ENCODE data around the gene SCLT1.

The SCLT1 gene

DNA sequence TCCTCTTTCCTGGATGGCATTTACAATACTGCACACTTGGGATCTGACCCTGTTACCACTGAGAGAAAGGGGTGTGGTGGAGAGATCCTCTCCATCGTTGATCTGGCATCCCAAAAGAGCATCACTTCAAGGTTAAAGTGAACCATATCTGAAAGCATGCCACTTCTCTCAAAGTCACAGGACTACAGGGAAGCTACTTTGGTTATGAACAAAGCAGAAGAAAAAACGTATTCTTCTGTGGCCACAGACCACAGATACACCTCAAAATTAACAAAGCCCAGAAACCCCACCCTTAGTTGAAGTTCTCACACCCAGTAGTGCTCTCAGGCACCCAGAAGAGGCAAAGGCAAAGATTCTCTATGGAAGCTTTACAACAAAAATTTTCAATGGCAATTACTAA lies 175.6 kb downstream of the SCLT1 start:
- TF ChIP-seq ZBTB7A (IDR thresholded peaks at IDR 0.05; ENCODE audit: low read depth) (no peak), TCF12 (IDR thresholded peaks at IDR 0.05; ENCODE audit: low read depth) (no peak), TAF1 (IDR thresholded peaks at IDR 0.05; ENCODE audit: low read depth) (no peak), EGR1 (IDR thresholded peaks at IDR 0.05) (no peak), RAD21 (IDR thresholded peaks at IDR 0.05; ENCODE audit: low read depth) (no peak), FOXM1 (IDR thresholded peaks at IDR 0.05; ENCODE audit: borderline replicate concordance, low read depth) (no peak), NFIC (IDR thresholded peaks at IDR 0.05) (no peak), CEBPB (IDR thresholded peaks at IDR 0.05) (no peak), EP300 (IDR thresholded peaks at IDR 0.05; ENCODE audit: borderline replicate concordance) (no peak), TEAD4 (IDR thresholded peaks at IDR 0.05) (no peak), YY1 (IDR thresholded peaks at IDR 0.05; ENCODE audit: low read depth) (no peak), CREB1 (IDR thresholded peaks at IDR 0.05; ENCODE audit: low read depth) (no peak)
- TF ChIP-seq, protein P1, sequence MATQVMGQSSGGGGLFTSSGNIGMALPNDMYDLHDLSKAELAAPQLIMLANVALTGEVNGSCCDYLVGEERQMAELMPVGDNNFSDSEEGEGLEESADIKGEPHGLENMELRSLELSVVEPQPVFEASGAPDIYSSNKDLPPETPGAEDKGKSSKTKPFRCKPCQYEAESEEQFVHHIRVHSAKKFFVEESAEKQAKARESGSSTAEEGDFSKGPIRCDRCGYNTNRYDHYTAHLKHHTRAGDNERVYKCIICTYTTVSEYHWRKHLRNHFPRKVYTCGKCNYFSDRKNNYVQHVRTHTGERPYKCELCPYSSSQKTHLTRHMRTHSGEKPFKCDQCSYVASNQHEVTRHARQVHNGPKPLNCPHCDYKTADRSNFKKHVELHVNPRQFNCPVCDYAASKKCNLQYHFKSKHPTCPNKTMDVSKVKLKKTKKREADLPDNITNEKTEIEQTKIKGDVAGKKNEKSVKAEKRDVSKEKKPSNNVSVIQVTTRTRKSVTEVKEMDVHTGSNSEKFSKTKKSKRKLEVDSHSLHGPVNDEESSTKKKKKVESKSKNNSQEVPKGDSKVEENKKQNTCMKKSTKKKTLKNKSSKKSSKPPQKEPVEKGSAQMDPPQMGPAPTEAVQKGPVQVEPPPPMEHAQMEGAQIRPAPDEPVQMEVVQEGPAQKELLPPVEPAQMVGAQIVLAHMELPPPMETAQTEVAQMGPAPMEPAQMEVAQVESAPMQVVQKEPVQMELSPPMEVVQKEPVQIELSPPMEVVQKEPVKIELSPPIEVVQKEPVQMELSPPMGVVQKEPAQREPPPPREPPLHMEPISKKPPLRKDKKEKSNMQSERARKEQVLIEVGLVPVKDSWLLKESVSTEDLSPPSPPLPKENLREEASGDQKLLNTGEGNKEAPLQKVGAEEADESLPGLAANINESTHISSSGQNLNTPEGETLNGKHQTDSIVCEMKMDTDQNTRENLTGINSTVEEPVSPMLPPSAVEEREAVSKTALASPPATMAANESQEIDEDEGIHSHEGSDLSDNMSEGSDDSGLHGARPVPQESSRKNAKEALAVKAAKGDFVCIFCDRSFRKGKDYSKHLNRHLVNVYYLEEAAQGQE (IDR thresholded peaks at IDR 0.05; ENCODE audit: low read depth) = no peak
- TF ChIP-seq, protein P2, sequence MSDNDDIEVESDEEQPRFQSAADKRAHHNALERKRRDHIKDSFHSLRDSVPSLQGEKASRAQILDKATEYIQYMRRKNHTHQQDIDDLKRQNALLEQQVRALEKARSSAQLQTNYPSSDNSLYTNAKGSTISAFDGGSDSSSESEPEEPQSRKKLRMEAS (IDR thresholded peaks at IDR 0.05) = no peak
- TF ChIP-seq, protein P3, sequence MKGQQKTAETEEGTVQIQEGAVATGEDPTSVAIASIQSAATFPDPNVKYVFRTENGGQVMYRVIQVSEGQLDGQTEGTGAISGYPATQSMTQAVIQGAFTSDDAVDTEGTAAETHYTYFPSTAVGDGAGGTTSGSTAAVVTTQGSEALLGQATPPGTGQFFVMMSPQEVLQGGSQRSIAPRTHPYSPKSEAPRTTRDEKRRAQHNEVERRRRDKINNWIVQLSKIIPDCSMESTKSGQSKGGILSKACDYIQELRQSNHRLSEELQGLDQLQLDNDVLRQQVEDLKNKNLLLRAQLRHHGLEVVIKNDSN (IDR thresholded peaks at IDR 0.05) = no peak

DNA sequence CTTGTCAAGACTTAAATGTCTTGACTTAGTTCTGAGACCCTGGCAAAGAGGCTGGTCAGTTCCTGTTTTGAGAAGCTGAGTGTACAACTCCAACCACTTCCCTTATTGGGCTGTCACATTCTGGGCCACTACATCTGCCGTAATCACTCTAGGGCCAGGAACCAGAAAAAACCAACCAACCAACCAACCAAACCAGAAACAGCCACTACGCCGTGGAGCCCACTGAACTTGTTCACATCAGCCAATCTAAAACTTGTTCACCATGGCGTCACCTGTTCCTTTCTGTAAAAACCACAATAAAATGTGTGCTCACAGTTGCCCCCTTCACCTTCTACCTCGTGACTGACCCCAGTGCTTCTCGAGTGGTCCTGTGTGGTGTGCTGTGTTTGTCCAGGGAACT lies 176.5 kb downstream of the SCLT1 start:
- TF ChIP-seq, protein P1 (IDR thresholded peaks at IDR 0.05; ENCODE audit: low read depth) = no peak
- no peak for TF ChIP-seq CREB1 (IDR thresholded peaks at IDR 0.05; ENCODE audit: low read depth)
- TF ChIP-seq TAF1 (IDR thresholded peaks at IDR 0.05; ENCODE audit: low read depth) = no peak
- no peak for TF ChIP-seq TCF12 (IDR thresholded peaks at IDR 0.05; ENCODE audit: low read depth)
- no peak for TF ChIP-seq ZBTB7A (IDR thresholded peaks at IDR 0.05; ENCODE audit: low read depth)
- TF ChIP-seq YY1 (IDR thresholded peaks at IDR 0.05; ENCODE audit: low read depth) = no peak
- no peak for TF ChIP-seq TEAD4 (IDR thresholded peaks at IDR 0.05)
- no peak for TF ChIP-seq RAD21 (IDR thresholded peaks at IDR 0.05; ENCODE audit: low read depth)
- TF ChIP-seq EGR1 (IDR thresholded peaks at IDR 0.05) = no peak
- TF ChIP-seq, protein P3 (IDR thresholded peaks at IDR 0.05) = no peak
- TF ChIP-seq NFIC (IDR thresholded peaks at IDR 0.05) = no peak
- TF ChIP-seq, protein P2 (IDR thresholded peaks at IDR 0.05) = no peak

DNA sequence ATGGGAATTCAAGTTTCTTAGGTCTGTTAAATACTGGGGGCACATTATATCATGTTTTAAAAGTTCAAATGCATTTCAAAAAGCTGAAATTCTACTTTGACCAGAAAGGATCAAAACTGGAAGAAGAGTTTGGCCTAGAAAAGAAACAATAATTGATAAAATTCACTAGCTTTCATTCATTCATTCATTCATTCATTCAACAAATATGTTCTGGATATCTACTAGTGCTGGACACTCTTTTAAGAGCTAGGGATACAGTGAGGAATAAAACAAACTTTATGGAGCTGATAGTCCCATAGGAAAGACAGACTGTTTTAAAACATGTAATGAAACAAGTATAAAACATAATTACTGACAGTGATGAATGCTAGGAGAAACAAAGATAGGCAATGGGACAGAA lies 177.8 kb downstream of the SCLT1 start:
- TF ChIP-seq TCF12 (IDR thresholded peaks at IDR 0.05; ENCODE audit: low read depth) (no peak), FOXM1 (IDR thresholded peaks at IDR 0.05; ENCODE audit: borderline replicate concordance, low read depth) (no peak), EP300 (IDR thresholded peaks at IDR 0.05; ENCODE audit: borderline replicate concordance) (no peak)

DNA sequence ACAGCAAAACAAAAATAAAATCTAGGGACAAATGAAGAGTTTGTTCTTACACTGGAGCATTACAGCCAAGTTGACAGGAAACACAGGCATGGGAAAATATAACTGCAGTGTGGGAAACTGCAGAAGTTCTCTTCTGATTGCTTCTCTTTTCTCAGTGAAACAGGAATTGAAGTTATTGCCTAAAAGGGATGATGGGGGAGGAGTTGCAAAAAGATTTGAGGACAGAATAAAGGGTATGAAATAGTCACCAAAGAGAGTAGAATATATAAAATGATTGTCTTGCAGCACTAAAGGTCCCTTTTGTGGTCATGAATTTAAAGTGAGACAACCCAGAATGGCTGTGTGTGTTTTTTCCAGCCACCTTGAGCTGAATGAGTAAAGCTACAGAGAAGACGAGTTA lies 180.1 kb downstream of the SCLT1 start:
- TF ChIP-seq TEAD4 (IDR thresholded peaks at IDR 0.05) (no peak), EP300 (IDR thresholded peaks at IDR 0.05; ENCODE audit: borderline replicate concordance) (no peak), EGR1 (IDR thresholded peaks at IDR 0.05) (no peak), NFIC (IDR thresholded peaks at IDR 0.05) (no peak), ZBTB7A (IDR thresholded peaks at IDR 0.05; ENCODE audit: low read depth) (no peak), CREB1 (IDR thresholded peaks at IDR 0.05; ENCODE audit: low read depth) (no peak), FOXM1 (IDR thresholded peaks at IDR 0.05; ENCODE audit: borderline replicate concordance, low read depth) (no peak), RAD21 (IDR thresholded peaks at IDR 0.05; ENCODE audit: low read depth) (no peak), CEBPB (IDR thresholded peaks at IDR 0.05) (no peak), TCF12 (IDR thresholded peaks at IDR 0.05; ENCODE audit: low read depth) (no peak)
- TF ChIP-seq, protein P3 (IDR thresholded peaks at IDR 0.05) = no peak
- TF ChIP-seq, protein P1 (IDR thresholded peaks at IDR 0.05; ENCODE audit: low read depth) = no peak
- TF ChIP-seq, protein P2 (IDR thresholded peaks at IDR 0.05) = no peak

Data from Ishikawa (cell line).